Cardiac septum (tissue), 1 donor: Measurements from ENCODE around the gene PLXNA4. TPM values are rescaled to one million over a fixed set of nuclear protein-coding genes. Genes with fewer than 3 reads are reported as not detected.
"Not testable (repeated sequence)": the region's sequence is repeated elsewhere in the genome, so short reads cannot be mapped to it uniquely, and the experiment has no call there.

Experiments
- DNase-seq: peaks from one replicate; pipeline ENCODE4 v3.0.0-alpha.2; 2020; ENCODE audit warnings: low spot score
- intact Hi-C: fragments of 100-400 bp; cut with DNase I; formaldehyde crosslinking; loops from one replicate; pipeline ENCODE4 v1.14.0; 2022
- total RNA-seq: library from RNA; stranded (reverse); fragmentation: NEBNext Ultra II Directional; extraction: Animal tissue kit (Norgen Biotek cat#: 25700); gene quantifications from one replicate; pipeline ENCODE4 v1.2.1, GENCODE V29; 2021
- donor health status: DM: no; HTN: no; CAD: no.

Gene PLXNA4
- total RNA-seq, 1 donor from 2014 or later = 12.8 TPM

DNA sequence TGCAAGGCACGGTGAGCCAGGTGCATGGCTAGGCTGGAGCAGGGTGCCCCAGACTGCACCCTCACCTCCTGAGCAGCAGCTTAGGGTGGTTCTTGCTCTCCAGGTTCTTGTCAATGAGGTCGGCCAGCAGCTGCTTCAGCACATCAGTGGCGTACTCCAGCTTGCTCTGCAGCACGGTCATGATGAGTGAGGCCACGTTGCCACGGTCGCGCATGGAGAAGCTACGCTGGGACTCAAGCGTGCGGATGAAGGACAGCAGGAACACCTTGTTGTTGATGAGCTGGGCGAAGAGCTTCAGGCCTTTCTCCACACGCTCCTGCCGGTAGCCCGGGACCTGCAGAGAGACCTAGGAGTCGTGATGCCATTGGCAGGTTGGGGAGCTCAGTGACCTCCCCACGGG lies 408.0 kb downstream of the PLXNA4 start:
- no peak for DNase-seq
- intact Hi-C loops = no loop called here

DNA sequence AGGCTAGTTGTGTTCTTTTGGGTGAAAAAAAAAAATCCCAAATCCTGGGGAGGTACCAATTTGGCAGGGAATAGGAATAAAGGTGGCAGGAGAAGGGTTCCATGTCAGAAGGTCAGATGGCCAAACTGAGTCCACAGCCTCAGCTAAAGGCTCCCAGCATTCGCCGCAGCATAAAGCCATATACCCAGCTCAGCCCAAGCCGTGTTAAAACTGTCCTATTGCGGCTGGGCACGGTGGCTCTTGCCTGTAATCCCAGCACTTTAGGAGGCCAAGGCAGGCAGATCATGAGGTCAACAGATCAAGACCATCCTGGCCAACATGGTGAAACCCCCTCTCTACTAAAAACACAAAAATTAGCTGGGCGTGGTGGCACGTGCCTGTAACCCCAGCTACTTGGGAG lies 410.6 kb downstream of the PLXNA4 start:
- intact Hi-C loops, DNase-seq: not testable (repeated sequence)

DNA sequence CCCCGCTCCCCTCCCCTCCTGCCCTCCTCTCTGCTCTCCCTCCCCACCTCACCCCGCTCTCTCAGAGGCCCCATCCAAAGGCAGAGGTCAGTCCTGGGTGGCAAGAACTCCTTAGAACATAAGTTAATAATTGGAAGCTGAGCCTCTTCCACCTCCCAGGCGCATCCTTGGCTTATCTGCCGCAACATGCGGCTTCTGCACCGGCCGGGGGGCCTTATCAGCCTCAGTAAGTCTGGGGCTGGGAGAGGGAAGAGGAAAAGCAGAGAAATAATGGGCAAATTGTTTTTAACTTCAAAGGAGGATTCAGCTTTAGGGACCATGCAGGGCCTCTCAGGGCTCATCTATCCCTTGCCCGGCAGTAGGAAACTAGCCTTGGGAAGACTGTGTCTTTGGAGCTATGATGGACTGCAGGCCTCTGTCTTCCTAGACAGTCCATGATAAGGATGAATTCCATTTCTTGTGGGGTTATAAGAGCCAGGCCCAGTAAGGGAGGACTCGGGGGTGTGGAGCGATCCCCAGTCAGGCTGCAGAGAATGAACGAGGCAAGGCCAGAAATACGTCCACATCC lies 411.6 kb downstream of the PLXNA4 start:
- intact Hi-C loops = no loop called here

DNA sequence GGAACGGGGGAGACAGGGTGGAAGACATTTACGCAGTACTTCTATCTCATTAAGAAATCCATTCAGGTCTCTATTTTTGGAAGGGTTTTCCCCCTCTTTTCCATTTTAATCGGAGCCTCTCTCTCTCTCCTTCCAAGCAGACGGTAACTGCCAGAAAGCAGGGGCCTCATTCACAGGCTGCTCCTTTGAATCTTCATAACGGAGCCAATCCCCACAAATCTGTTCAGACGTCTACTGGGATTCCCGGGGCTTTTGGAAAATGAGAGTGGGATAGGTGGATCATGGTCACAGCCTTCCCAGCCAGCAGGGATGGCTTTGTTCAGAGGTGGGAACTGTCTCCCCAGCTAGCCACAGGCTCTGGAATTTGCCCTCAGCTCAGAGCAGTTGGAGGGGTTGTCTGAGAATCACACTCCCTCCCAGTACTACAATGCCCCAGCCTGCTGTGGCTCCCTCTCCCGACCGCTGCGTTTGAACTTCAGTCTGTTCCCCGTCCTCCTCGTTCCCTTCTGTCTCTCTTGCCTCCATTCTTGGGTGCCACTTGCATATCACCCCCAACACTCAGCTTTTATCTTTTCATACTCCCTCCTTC lies 413.6 kb downstream of the PLXNA4 start:
- intact Hi-C loops = no loop called here
- DNase-seq = no peak

More for the DNA sequence above, 411.6 kb downstream of the PLXNA4 start:
- no peak for DNase-seq

DNA sequence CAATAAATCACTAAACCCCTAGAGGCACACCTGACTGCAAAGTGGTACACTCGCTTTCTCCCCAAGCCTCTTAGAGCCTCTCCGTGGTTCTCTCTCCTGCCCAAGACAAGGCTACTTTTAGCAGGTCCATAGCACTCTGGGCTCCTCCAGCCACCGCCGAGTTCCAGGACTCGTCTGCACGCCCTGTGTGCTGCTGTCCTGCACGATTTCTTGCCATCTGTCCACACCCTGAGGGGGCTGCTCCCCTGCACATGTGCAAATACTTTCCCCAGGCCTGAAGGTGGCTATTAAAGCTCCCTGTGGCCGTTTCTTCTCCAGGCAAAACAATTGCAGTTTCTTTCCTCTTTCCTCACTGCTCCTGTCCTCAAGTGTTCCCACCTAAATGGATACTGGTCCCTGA lies 414.3 kb downstream of the PLXNA4 start:
- no peak for DNase-seq
- intact Hi-C loops = no loop called here

DNA sequence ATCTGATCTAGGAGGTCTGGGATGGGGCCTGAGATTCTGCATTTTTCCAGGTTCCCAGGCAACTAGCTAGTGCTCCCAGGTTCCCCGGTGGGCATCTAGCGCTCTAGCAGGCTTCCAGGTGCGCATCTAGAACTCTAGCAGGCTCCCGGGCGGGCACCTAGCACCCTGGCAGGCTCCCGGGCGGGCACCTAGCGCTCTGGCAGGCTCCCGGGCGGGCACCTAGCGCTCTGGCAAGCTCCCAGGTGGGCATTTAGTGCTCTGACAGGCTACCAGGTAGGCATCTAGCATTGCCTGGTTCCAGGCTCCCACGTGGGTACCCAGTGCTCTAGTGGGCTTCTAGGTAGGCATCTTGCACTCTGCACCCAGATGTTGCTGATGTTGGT lies 414.7 kb downstream of the PLXNA4 start:
- intact Hi-C loops = no loop called here
- DNase-seq = no peak

DNA sequence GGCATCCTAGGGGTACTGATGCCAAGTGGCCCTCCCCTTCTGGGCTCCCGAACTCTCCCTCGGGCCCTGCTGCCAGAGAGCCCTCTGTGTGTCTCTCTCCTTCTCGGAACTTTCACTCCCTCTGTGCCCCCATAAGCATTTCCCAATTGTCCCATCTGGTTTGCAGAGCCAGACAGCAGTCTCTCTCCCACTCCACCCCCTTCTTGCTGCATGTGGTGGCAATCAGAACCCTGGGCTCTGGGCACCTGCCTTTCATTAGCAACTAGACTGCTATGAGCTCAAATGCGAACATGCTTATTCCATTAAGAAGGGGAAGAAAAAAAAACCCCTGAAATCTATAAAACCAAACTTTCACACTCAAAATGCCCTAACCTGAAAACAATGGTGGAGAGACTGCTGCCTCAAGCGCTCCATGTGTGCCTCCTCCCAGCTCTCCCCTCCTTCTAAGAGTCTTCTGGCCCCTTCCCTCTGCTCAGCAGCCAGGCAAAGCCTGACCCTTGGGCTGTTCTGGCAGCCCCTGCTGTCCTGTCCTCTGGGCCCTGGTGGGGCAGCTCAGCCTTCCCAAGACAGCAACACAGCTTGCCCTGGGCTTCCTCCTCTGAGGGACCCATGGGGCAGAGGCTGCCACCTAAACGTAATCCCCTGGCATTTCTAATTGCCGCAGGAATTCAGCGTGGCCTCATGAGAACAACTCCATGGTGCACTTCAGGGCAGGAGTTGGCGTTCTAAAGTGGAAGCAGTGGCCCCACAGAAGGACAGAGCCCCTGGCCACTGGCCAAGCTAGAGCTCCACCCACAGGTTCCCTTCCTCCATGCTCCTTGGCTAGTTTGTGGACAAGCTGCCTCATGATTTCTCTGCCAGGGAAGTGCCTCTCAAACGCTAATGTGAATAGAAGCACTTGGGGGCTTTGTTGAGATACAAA lies 415.4 kb downstream of the PLXNA4 start:
- intact Hi-C loops = no loop called here
- DNase-seq = no peak

DNA sequence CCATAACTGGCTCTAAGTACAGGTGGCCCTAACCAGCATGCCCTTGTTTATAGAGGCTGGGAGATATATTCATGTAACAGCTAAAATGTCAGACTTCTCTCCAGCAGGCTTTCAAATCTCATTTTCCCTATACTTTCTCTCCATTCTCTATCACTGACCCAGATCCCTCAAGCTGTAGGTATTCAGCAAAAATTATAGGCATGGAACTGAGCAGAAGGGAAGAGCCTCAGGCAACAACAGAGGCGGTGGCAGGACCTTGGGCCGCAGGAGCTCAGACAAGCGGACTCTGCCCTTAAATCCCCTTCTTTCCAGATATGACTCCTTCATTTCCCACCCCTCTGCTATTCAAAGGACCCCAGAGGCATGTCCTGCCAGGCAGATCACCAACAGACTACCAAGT lies 417.4 kb downstream of the PLXNA4 start:
- intact Hi-C loops = no loop called here
- DNase-seq = no peak

DNA sequence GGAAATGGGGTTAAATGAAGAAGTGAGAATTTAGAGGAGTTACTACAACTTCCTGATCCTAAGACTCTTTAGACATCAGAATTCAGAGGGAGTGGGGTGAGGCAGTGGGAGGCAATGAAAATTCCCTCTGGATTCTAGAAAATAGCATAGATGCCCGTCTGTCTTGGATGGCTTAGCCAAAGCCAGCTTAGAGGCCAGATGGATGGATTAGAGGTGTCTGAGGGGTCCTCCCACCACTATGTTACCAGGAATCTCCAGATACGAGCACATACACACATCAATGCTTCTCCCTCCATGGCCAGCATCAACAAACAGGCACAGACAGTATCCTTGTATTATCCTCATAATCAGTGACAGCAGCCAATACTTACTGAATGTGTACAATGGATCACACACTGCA lies 418.1 kb downstream of the PLXNA4 start:
- no peak for DNase-seq
- intact Hi-C loops = no loop called here

DNA sequence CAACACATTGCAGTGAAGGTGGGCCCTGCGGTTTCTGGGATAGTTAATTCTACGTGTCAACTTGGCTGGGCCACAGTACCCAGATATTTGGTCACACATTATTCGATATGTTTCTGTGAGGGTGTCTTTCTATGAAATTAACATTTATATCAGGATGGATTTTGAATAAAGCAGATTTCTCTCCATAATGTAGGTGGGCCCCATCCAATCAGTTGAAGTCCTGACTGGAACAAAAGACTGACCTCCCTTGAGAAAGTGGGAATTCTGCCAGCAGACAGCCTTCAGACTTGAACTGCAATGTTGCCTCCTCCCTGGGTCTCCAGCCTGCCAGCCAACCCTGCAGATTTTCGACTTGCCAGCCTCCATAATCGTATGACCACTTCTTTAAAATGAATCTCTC lies 420.6 kb downstream of the PLXNA4 start:
- intact Hi-C loops = no loop called here
- no peak for DNase-seq

DNA sequence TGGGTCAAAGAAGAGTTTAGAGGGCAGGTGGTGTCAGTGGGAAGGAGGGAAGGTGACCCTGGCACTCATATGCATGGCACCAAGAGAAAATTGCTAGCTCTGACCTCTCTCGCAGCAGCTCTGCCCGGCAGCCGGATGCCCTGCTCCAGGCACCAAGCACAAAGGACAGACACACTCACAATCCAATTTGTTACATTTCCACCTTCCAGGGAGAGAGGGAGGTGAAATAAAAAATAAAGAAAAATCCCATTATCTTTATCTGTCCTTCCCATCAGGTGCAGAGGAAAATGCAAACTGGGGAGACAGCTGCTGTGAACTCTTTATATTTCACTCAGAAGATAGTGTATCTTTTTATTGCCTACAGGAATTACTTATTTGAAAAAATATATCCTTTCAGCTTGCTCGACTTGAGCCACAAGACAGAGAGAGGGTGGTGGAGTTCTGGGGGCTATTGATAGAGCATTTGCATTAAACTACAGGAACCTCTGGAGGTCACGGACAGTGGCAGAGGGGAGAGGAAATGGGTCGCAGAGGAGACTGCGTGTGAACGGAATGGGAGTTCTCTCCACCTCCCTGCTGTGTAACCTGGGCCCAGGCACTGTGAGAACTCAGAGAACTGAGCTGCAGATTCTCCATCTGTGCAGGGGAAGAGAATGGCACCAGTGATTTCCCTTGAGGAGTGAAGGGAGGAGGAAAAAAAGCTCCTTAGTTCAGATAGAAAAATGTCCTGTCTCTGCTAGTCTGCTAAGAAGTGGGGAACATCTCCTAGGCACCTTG lies 421.4 kb downstream of the PLXNA4 start:
- DNase-seq = no peak
- intact Hi-C loops = no loop called here

DNA sequence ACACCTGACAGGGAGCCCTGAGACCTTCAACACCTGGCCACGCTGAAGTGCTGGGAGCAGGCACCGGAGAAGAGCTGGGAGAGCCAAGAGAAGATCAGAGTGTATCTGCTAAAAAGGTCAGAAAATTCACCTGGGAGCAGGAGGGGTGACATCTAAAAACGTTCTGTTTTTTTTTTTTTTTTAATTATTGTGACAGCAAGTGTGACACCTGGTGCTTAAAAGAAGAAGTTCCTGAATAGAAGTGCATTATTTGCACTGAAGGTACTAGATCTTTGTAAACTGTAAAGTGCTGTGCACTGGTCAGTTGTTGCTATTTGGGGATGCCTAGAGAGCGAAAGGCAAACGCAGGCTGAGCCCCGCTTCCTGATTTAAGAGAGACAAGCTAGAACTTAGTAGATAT lies 422.0 kb downstream of the PLXNA4 start:
- intact Hi-C loops = no loop called here
- no peak for DNase-seq

DNA sequence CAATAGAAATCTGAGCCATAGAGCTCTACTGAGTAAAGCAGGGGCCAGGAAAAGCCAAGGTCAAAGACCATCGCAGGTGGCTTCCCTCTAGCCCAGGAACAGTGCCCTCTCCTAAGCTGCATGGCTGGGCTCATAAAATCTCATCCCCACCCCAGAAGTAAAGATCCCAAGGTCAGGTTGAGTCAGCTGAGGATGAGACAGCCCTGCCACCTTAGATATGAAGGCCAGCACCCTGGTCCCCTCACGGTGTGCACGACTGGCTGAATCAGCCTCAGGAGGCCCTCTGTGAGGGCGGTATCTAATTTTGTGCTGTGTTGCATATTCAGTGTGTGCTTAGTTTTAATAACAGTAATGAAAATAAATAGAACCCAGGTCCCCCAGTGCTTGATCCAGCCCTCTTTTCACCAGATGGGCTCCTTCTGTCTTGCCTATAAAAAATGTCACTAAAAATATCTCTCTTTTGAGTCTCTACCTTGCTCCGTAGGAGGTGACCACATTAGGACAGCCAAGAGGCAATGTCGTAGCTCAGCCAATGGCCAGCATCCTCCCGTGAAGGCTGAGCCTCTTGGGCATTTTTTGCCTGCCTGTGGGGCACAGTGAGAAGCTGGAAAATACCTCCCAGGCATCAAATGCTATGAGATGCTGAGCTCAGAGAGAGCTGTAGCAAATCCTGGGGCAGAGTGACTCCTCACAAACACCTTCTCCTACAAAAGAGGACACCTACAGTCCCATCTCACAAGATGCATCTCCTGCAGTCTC lies 424.0 kb downstream of the PLXNA4 start:
- DNase-seq = no peak
- intact Hi-C loops = no loop called here

DNA sequence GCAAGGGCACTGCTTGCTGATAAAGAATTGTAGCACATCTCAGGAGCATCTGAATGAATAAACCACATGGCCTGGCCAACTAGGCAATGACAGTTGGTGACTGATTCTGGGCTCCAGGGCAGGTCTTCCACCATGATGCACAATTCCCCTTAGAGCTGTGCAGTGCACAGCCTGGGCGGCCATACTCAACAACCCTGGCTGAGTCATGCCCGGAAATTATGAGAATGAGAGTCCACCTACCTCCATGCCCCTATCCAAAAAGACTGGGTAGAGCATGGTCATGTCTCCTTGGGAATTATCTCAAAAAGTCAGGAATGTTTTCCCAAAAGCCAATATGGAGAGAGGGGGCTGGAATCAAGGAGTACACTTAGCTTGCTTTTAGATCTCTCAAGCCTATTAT lies 425.6 kb downstream of the PLXNA4 start:
- DNase-seq = no peak
- intact Hi-C loops = no loop called here

DNA sequence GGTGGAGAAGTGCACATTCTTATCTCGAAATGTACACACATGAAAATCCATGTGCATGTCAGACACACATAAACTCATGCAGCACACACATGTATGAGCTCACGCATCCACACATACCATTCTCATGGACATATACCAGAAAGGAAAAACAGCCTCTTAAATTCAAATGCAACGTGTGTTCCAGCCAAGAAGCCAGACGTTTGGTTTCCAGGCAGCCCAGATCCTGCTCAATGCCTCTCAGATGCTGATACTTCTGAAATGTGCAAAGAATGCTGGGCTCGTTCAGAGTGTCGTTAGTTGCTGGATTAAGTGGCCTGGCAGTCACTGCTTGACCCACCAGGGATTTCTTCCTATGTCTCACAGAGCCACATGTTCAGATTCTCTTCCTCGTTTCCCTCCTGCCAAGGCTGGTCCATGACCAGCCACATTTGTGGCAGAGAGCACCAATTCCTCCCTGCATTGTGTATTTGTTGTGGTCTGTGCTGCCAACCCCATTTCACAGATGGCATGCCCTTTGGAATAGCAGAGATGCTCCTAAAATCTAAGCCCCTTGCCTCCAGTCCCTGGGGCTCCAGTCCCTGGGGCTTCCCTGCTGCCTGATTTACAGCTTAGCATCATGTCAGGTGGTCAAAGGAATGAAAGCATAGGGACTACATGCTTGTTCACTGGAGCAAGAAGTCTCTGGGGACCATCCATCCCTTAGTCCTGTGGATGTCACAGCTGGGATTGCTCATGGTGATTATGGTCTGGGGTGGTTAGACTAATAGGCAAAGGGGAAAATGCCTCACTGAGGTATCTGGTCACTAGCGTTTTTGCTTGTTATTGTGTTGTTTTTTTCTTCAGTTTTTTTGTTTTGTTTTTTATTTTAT lies 426.6 kb downstream of the PLXNA4 start:
- intact Hi-C loops = loop anchor here (10.0 kb wide), 1 partner anchor 145 kb away; no protein-coding TSS in a partner anchor
- DNase-seq = no peak

DNA sequence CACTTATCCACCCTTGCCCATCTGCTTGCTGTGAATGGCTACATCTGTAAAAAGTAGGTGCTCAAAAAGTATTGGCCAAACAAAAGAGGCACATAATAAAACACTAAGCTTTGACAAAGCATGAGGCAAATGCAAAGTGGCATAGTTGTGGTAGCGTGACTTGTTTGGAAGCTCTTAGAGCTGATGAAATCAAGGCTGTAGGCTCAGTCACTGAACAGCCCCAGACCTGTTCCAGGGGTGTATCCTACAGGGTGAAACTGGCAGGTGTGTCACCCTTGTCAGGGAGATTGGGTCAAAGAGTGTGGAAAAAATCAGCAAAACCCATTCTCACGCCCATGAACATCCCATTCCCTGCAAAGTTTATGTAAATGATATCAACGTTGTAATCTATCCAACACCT lies 427.4 kb downstream of the PLXNA4 start:
- DNase-seq = no peak
- intact Hi-C loops = loop anchor here (10.0 kb wide), 1 partner anchor 144 kb away; no protein-coding TSS in a partner anchor

DNA sequence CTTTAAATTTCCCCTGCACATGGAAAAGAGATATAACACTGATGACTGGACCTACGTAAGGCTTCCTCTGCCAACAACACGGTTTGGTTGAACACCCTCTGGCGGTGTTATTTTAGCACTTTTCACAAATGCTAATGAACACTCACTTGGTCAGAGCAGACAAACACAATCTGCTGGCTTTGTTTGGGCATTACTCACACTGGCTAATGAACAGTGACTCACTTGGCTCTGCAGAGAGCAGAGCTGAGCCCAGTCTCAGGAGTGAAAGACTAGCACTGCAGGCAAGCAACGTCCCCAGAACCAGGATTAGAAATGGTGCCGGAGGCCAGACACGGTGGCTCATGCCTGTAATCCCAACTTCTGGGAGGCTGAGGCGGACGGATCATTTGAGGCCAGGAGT lies 430.8 kb downstream of the PLXNA4 start:
- intact Hi-C loops = loop anchor here (10.0 kb wide), 1 partner anchor 141 kb away; no protein-coding TSS in a partner anchor
- no peak for DNase-seq

DNA sequence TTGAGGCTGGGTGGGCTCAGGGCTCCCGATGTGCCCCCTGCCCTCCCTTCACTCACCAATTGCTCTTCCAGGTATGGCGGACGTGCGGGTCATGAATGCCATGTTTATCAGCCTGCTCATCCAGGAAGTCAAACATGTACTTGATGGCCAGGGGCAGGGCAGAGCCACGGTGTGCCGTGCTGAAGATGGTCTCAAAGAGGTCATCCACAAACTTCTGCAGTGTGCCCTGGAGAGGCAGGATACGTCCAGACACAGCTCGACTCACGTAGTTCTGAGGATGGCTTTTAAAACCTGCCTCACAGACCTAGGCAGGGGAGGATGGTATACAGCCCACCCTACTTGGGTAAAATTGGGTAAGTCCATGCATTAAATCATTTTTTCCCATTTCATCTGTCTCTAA lies 431.2 kb downstream of the PLXNA4 start:
- intact Hi-C loops = loop anchor here (10.0 kb wide), 1 partner anchor 140 kb away; no protein-coding TSS in a partner anchor
- no peak for DNase-seq
